GM23338 (cell line): ENCODE measurements around the gene FAM117A. TPM values are rescaled to one million over a fixed set of nuclear protein-coding genes. Genes with fewer than 3 reads are reported as not detected.

Experiments used
- ATAC-seq: fragments of 200-7000 bp; cut with Tn5 transposase; 3 replicates; pipeline ENCODE4 v1.9.1; 2020
- DNase-seq: peaks from one replicate; pipeline ENCODE4 v3.0.0-alpha.2; 2015; ENCODE audit warnings: low spot score
- H2AFZ ChIP-seq: fragments of 200-600 bp; sonication (generic); 2 replicates; pipeline ENCODE4 v1.8.0; 2016; ENCODE audit warnings: antibody characterized with exemption, mild to moderate bottlenecking, moderate library complexity
- H3F3A ChIP-seq: fragments of 200-600 bp; sonication (generic); replicated peaks from 2 replicates; pipeline ENCODE4 v1.8.0; 2017; ENCODE audit warnings: antibody characterized with exemption, mixed run types, low read depth
- H3K27ac ChIP-seq: fragments of 200-600 bp; sonication (generic); 2 replicates; pipeline ENCODE4 v1.6.1; 2016; ENCODE audit warnings: low read depth
- H3K27me3 ChIP-seq: fragments of 200-600 bp; sonication (generic); 2 replicates; pipeline ENCODE4 v1.8.0; 2016; ENCODE audit warnings: mild to moderate bottlenecking, mixed run types, moderate library complexity; ENCODE audit not compliant: insufficient read depth
- H3K36me3 ChIP-seq: fragments of 200-600 bp; sonication (generic); 2 replicates; pipeline ENCODE4 v1.8.0; 2016; ENCODE audit warnings: mild to moderate bottlenecking; ENCODE audit not compliant: insufficient read depth
- H3K4me1 ChIP-seq: fragments of 200-600 bp; sonication (generic); 2 replicates; pipeline ENCODE4 v1.8.0; 2016; ENCODE audit warnings: mild to moderate bottlenecking, moderate library complexity; ENCODE audit not compliant: insufficient read depth
- H3K4me2 ChIP-seq: fragments of 200-600 bp; sonication (generic); 2 replicates; pipeline ENCODE4 v1.7.1; 2017; ENCODE audit warnings: mixed run types
- H3K4me3 ChIP-seq: fragments of 200-600 bp; sonication (generic); 2 replicates; pipeline ENCODE4 v1.6.1; 2016; ENCODE audit warnings: mixed run types
- H3K79me2 ChIP-seq: fragments of 200-600 bp; sonication (generic); replicated peaks from 2 replicates; pipeline ENCODE4 v1.8.0; 2017; ENCODE audit warnings: mild to moderate bottlenecking; ENCODE audit not compliant: insufficient read depth
- H3K9me2 ChIP-seq: fragments of 200-600 bp; sonication (generic); 2 replicates; pipeline ENCODE4 v1.8.0; 2017; ENCODE audit not compliant: insufficient read depth
- H4K20me1 ChIP-seq: fragments of 200-600 bp; sonication (generic); replicated peaks from 2 replicates; pipeline ENCODE4 v1.8.0; 2017; ENCODE audit warnings: mild to moderate bottlenecking; ENCODE audit not compliant: insufficient read depth
- H3K27ac Mint-ChIP-seq: 2 replicates; pipeline ENCODE4 v1.8.0; 2020; ENCODE audit warnings: inconsistent platforms, mild to moderate bottlenecking, moderate library complexity, mixed read lengths
- H3K27me3 Mint-ChIP-seq: 3 replicates; pipeline ENCODE4 v1.8.0; 2022; ENCODE audit warnings: low read depth, mild to moderate bottlenecking, moderate library complexity, mixed read lengths, inconsistent platforms; ENCODE audit not compliant: insufficient read depth, poor library complexity
- H3K36me3 Mint-ChIP-seq: 3 replicates; pipeline ENCODE4 v1.8.0; 2021; ENCODE audit warnings: low read depth, mild to moderate bottlenecking, inconsistent platforms, moderate library complexity, mixed read lengths
- H3K4me1 Mint-ChIP-seq: 3 replicates; pipeline ENCODE4 v1.8.0; 2020; ENCODE audit warnings: mild to moderate bottlenecking, inconsistent platforms, mixed read lengths
- H3K4me3 Mint-ChIP-seq: 3 replicates; pipeline ENCODE4 v1.8.0; 2021; ENCODE audit warnings: moderate library complexity, mild to moderate bottlenecking, inconsistent platforms, mixed read lengths
- H3K9me3 Mint-ChIP-seq: 3 replicates; pipeline ENCODE4 v1.8.0; 2020; ENCODE audit warnings: moderate library complexity, mild to moderate bottlenecking, inconsistent platforms, mixed read lengths
- CREB1 ChIP-seq: fragments of 250-450 bp; sonication (Bioruptor Pico); IDR thresholded peaks from 2 replicates; pipeline ENCODE4 v1.5.0; 2020; ENCODE audit warnings: low read depth, mild to moderate bottlenecking, moderate library complexity
- CTCF ChIP-seq, 2 experiments: fragments of 200-600 bp in 1 of 2; sonication (generic) in 1 of 2; conservative IDR thresholded peaks; 2 replicates each; pipeline versions ENCODE4 v1.5.1 to v1.6.1; 2016 to 2017; ENCODE audit warnings: antibody characterized with exemption in 2 of 2, low read depth in 2 of 2, mild to moderate bottlenecking in 2 of 2, moderate library complexity in 1 of 2
- ETS1 ChIP-seq: IDR thresholded peaks from 2 replicates; pipeline ENCODE4 v1.6.1; 2016; ENCODE audit warnings: antibody characterized with exemption
- EZH2 ChIP-seq: fragments of 200-600 bp; sonication (generic); IDR thresholded peaks from one replicate; pipeline ENCODE4 v1.8.0; 2017; ENCODE audit warnings: antibody characterized with exemption, mild to moderate bottlenecking, low read depth; ENCODE audit not compliant: unreplicated experiment
- EZH2phosphoT487 ChIP-seq: fragments of 200-600 bp; sonication (generic); IDR thresholded peaks from one replicate; pipeline ENCODE4 v1.8.1; 2018; ENCODE audit warnings: antibody characterized with exemption; ENCODE audit not compliant: unreplicated experiment
- JUNB ChIP-seq: IDR thresholded peaks from one replicate; pipeline ENCODE4 v1.6.1; 2016; ENCODE audit warnings: antibody characterized with exemption; ENCODE audit not compliant: unreplicated experiment
- NANOG ChIP-seq: IDR thresholded peaks from 2 replicates; pipeline ENCODE4 v1.6.1; 2016; ENCODE audit warnings: antibody characterized with exemption, borderline replicate concordance
- POLR2AphosphoS5 ChIP-seq: IDR thresholded peaks from 2 replicates; pipeline ENCODE4 v1.6.1; 2016; ENCODE audit warnings: antibody characterized with exemption, low read depth
- REST ChIP-seq: IDR thresholded peaks from one replicate; pipeline ENCODE4 v1.6.1; 2018; ENCODE audit warnings: antibody characterized with exemption; ENCODE audit not compliant: unreplicated experiment
- STAT1 ChIP-seq: IDR thresholded peaks from one replicate; pipeline ENCODE4 v1.6.1; 2016; ENCODE audit warnings: antibody characterized with exemption; ENCODE audit not compliant: unreplicated experiment
- ZNF114 ChIP-seq: fragments of 250-450 bp; sonication (Bioruptor Pico); IDR thresholded peaks from 2 replicates; pipeline ENCODE4 v1.5.0; 2020; ENCODE audit warnings: mild to moderate bottlenecking, moderate library complexity
- ZNF331 ChIP-seq: fragments of 250-450 bp; sonication (Bioruptor Pico); IDR thresholded peaks from 2 replicates; pipeline ENCODE4 v1.5.0; 2020; ENCODE audit warnings: low read depth, mild to moderate bottlenecking, moderate library complexity
- ZNF462 ChIP-seq: fragments of 250-450 bp; sonication (Bioruptor Pico); IDR thresholded peaks from 2 replicates; pipeline ENCODE4 v1.5.0; 2020; ENCODE audit warnings: mild to moderate bottlenecking, moderate library complexity
- polyA plus RNA-seq: library from polyadenylated mRNA; unstranded; fragments of >200 nt; fragmentation: Nextera tagmentation; extraction: Ambion mirVana; gene quantifications from 2 replicates; pipeline ENCODE4 v1.2.1, GENCODE V29; 2016
- total RNA-seq: library from RNA; depleted of rRNA; stranded (reverse); fragments of >200 nt; shearing (Covaris generic); gene quantifications from 2 replicates; pipeline ENCODE4 v1.2.3, GENCODE V29; 2014

Gene FAM117A
- total and polyA plus RNA-seq, 2 experiments from 2014 or later: 21.3 to 46.4 TPM

- Histone ChIP-seq H3K27me3 (no peaks in the 10 kb centered on the region), H3K9me2 (no peaks in the 10 kb centered on the region), H3K79me2 (no peaks in the 10 kb centered on the region), H3K36me3 (no peaks in the 10 kb centered on the region), H3K4me1 (no peaks in the 10 kb centered on the region), H3F3A (no peaks in the 10 kb centered on the region), H2AFZ (no peak overlapping the region), H3K4me3 (no peak overlapping the region), H4K20me1 (no peaks in the 10 kb centered on the region), H3K4me2 (no peak overlapping the region), H3K27ac (no peak overlapping the region)
- Mint-ChIP-seq H3K4me1 (peaks cover 15% of the 10 kb centered on the region), H3K27me3 (peaks cover 7% of the 10 kb centered on the region), H3K27ac (no peak overlapping the region), H3K36me3 (peaks cover 9% of the 10 kb centered on the region; the same call in 2 of the 3 replicates), H3K4me3 (no peak overlapping the region), H3K9me3 (no peaks in the 10 kb centered on the region)
- ATAC-seq (no peak), DNase-seq (no peak)
- TF ChIP-seq ZNF462 (no peak), EZH2 (no peak), POLR2AphosphoS5 (no peak), CTCF (conservative IDR thresholded peaks at IDR 0.05; ENCODE audit: low read depth in 2 of 2) (no peak), JUNB (no peak), ETS1 (no peak), ZNF114 (no peak), NANOG (no peak), CREB1 (CRISPR knock-in tag) (no peak), REST (no peak), EZH2phosphoT487 (no peak), STAT1 (no peak), ZNF331 (CRISPR knock-in tag) (no peak)
Measured at GRCh38 chr17:49695698-49696232, 68.2 kb downstream of the FAM117A start.
